GM23338 (cell line): Measurements from ENCODE around the gene FUT3. TPM values are rescaled to one million over a fixed set of nuclear protein-coding genes. Genes with fewer than 3 reads are reported as not detected.

Experiments
- ATAC-seq: fragments of 200-7000 bp; cut with Tn5 transposase; 3 replicates; pipeline ENCODE4 v1.9.1; 2020
- DNase-seq: peaks from one replicate; pipeline ENCODE4 v3.0.0-alpha.2; 2015; ENCODE audit warnings: low spot score
- H2AFZ ChIP-seq: fragments of 200-600 bp; sonication (generic); 2 replicates; pipeline ENCODE4 v1.8.0; 2016; ENCODE audit warnings: antibody characterized with exemption, mild to moderate bottlenecking, moderate library complexity
- H3F3A ChIP-seq: fragments of 200-600 bp; sonication (generic); replicated peaks from 2 replicates; pipeline ENCODE4 v1.8.0; 2017; ENCODE audit warnings: antibody characterized with exemption, mixed run types, low read depth
- H3K27ac ChIP-seq: fragments of 200-600 bp; sonication (generic); 2 replicates; pipeline ENCODE4 v1.6.1; 2016; ENCODE audit warnings: low read depth
- H3K27me3 ChIP-seq: fragments of 200-600 bp; sonication (generic); 2 replicates; pipeline ENCODE4 v1.8.0; 2016; ENCODE audit warnings: mild to moderate bottlenecking, mixed run types, moderate library complexity; ENCODE audit not compliant: insufficient read depth
- H3K36me3 ChIP-seq: fragments of 200-600 bp; sonication (generic); 2 replicates; pipeline ENCODE4 v1.8.0; 2016; ENCODE audit warnings: mild to moderate bottlenecking; ENCODE audit not compliant: insufficient read depth
- H3K4me1 ChIP-seq: fragments of 200-600 bp; sonication (generic); 2 replicates; pipeline ENCODE4 v1.8.0; 2016; ENCODE audit warnings: mild to moderate bottlenecking, moderate library complexity; ENCODE audit not compliant: insufficient read depth
- H3K4me2 ChIP-seq: fragments of 200-600 bp; sonication (generic); 2 replicates; pipeline ENCODE4 v1.7.1; 2017; ENCODE audit warnings: mixed run types
- H3K4me3 ChIP-seq: fragments of 200-600 bp; sonication (generic); 2 replicates; pipeline ENCODE4 v1.6.1; 2016; ENCODE audit warnings: mixed run types
- H3K79me2 ChIP-seq: fragments of 200-600 bp; sonication (generic); replicated peaks from 2 replicates; pipeline ENCODE4 v1.8.0; 2017; ENCODE audit warnings: mild to moderate bottlenecking; ENCODE audit not compliant: insufficient read depth
- H3K9me2 ChIP-seq: fragments of 200-600 bp; sonication (generic); 2 replicates; pipeline ENCODE4 v1.8.0; 2017; ENCODE audit not compliant: insufficient read depth
- H4K20me1 ChIP-seq: fragments of 200-600 bp; sonication (generic); replicated peaks from 2 replicates; pipeline ENCODE4 v1.8.0; 2017; ENCODE audit warnings: mild to moderate bottlenecking; ENCODE audit not compliant: insufficient read depth
- H3K27ac Mint-ChIP-seq: 2 replicates; pipeline ENCODE4 v1.8.0; 2020; ENCODE audit warnings: inconsistent platforms, mild to moderate bottlenecking, moderate library complexity, mixed read lengths
- H3K27me3 Mint-ChIP-seq: 3 replicates; pipeline ENCODE4 v1.8.0; 2022; ENCODE audit warnings: low read depth, mild to moderate bottlenecking, moderate library complexity, mixed read lengths, inconsistent platforms; ENCODE audit not compliant: insufficient read depth, poor library complexity
- H3K36me3 Mint-ChIP-seq: 3 replicates; pipeline ENCODE4 v1.8.0; 2021; ENCODE audit warnings: low read depth, mild to moderate bottlenecking, inconsistent platforms, moderate library complexity, mixed read lengths
- H3K4me1 Mint-ChIP-seq: 3 replicates; pipeline ENCODE4 v1.8.0; 2020; ENCODE audit warnings: mild to moderate bottlenecking, inconsistent platforms, mixed read lengths
- H3K4me3 Mint-ChIP-seq: 3 replicates; pipeline ENCODE4 v1.8.0; 2021; ENCODE audit warnings: moderate library complexity, mild to moderate bottlenecking, inconsistent platforms, mixed read lengths
- H3K9me3 Mint-ChIP-seq: 3 replicates; pipeline ENCODE4 v1.8.0; 2020; ENCODE audit warnings: moderate library complexity, mild to moderate bottlenecking, inconsistent platforms, mixed read lengths
- CREB1 ChIP-seq: fragments of 250-450 bp; sonication (Bioruptor Pico); IDR thresholded peaks from 2 replicates; pipeline ENCODE4 v1.5.0; 2020; ENCODE audit warnings: low read depth, mild to moderate bottlenecking, moderate library complexity
- EZH2 ChIP-seq: fragments of 200-600 bp; sonication (generic); IDR thresholded peaks from one replicate; pipeline ENCODE4 v1.8.0; 2017; ENCODE audit warnings: antibody characterized with exemption, mild to moderate bottlenecking, low read depth; ENCODE audit not compliant: unreplicated experiment
- EZH2phosphoT487 ChIP-seq: fragments of 200-600 bp; sonication (generic); IDR thresholded peaks from one replicate; pipeline ENCODE4 v1.8.1; 2018; ENCODE audit warnings: antibody characterized with exemption; ENCODE audit not compliant: unreplicated experiment
- JUNB ChIP-seq: IDR thresholded peaks from one replicate; pipeline ENCODE4 v1.6.1; 2016; ENCODE audit warnings: antibody characterized with exemption; ENCODE audit not compliant: unreplicated experiment
- NANOG ChIP-seq: IDR thresholded peaks from 2 replicates; pipeline ENCODE4 v1.6.1; 2016; ENCODE audit warnings: antibody characterized with exemption, borderline replicate concordance
- POLR2AphosphoS5 ChIP-seq: IDR thresholded peaks from 2 replicates; pipeline ENCODE4 v1.6.1; 2016; ENCODE audit warnings: antibody characterized with exemption, low read depth
- STAT1 ChIP-seq: IDR thresholded peaks from one replicate; pipeline ENCODE4 v1.6.1; 2016; ENCODE audit warnings: antibody characterized with exemption; ENCODE audit not compliant: unreplicated experiment
- ZNF331 ChIP-seq: fragments of 250-450 bp; sonication (Bioruptor Pico); IDR thresholded peaks from 2 replicates; pipeline ENCODE4 v1.5.0; 2020; ENCODE audit warnings: low read depth, mild to moderate bottlenecking, moderate library complexity
- polyA plus RNA-seq: library from polyadenylated mRNA; unstranded; fragments of >200 nt; fragmentation: Nextera tagmentation; extraction: Ambion mirVana; gene quantifications from 2 replicates; pipeline ENCODE4 v1.2.1, GENCODE V29; 2016
- total RNA-seq: library from RNA; depleted of rRNA; stranded (reverse); fragments of >200 nt; shearing (Covaris generic); gene quantifications from 2 replicates; pipeline ENCODE4 v1.2.3, GENCODE V29; 2014
- TF ChIP-seq, protein P1 (sequence below), 2 experiments: fragments of 200-600 bp in 1 of 2; sonication (generic) in 1 of 2; conservative IDR thresholded peaks; 2 replicates each; pipeline versions ENCODE4 v1.5.1 to v1.6.1; 2016 to 2017; ENCODE audit warnings: antibody characterized with exemption in 2 of 2, low read depth in 2 of 2, mild to moderate bottlenecking in 2 of 2, moderate library complexity in 1 of 2
- TF ChIP-seq, protein P2 (sequence below): fragments of 250-450 bp; sonication (Bioruptor Pico); IDR thresholded peaks from 2 replicates; pipeline ENCODE4 v1.5.0; 2020; ENCODE audit warnings: mild to moderate bottlenecking, moderate library complexity
- TF ChIP-seq, protein P3 (sequence below): IDR thresholded peaks from one replicate; pipeline ENCODE4 v1.6.1; 2018; ENCODE audit warnings: antibody characterized with exemption; ENCODE audit not compliant: unreplicated experiment
- TF ChIP-seq, protein P4 (sequence below): IDR thresholded peaks from 2 replicates; pipeline ENCODE4 v1.6.1; 2016; ENCODE audit warnings: antibody characterized with exemption

The FUT3 gene
- total and polyA plus RNA-seq, 2 experiments from 2014 or later: 0.45 TPM; not detected in 1

DNA sequence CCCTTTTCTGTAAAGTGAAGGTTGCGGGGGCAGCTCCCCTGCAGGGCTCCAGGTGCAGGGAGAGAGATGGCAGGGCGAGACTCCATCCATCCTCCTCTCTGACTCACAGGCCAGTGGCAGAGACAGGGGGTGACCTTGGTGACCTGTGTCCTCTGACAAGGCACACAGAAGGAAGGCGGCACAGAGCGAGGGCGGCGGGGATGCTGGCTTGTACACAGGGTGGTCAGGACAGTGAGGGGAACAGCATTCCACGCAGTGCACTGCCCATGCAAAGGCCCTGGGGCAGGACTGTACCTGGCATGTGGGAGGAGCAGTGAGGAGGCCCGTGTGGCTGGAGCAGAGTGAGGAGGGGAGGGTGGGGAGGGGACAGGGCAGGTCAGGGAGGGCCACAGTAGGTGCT lies 44.6 kb upstream of the FUT3 start:
- TF ChIP-seq JUNB (no peak), ZNF331 (no peak), STAT1 (no peak), EZH2phosphoT487 (no peak), POLR2AphosphoS5 (no peak), NANOG (no peak), EZH2 (no peak), CREB1 (CRISPR knock-in tag) (no peak)
- TF ChIP-seq, protein P1, sequence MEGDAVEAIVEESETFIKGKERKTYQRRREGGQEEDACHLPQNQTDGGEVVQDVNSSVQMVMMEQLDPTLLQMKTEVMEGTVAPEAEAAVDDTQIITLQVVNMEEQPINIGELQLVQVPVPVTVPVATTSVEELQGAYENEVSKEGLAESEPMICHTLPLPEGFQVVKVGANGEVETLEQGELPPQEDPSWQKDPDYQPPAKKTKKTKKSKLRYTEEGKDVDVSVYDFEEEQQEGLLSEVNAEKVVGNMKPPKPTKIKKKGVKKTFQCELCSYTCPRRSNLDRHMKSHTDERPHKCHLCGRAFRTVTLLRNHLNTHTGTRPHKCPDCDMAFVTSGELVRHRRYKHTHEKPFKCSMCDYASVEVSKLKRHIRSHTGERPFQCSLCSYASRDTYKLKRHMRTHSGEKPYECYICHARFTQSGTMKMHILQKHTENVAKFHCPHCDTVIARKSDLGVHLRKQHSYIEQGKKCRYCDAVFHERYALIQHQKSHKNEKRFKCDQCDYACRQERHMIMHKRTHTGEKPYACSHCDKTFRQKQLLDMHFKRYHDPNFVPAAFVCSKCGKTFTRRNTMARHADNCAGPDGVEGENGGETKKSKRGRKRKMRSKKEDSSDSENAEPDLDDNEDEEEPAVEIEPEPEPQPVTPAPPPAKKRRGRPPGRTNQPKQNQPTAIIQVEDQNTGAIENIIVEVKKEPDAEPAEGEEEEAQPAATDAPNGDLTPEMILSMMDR (conservative IDR thresholded peaks at IDR 0.05; ENCODE audit: low read depth in 2 of 2): no peak
- TF ChIP-seq, protein P2, sequence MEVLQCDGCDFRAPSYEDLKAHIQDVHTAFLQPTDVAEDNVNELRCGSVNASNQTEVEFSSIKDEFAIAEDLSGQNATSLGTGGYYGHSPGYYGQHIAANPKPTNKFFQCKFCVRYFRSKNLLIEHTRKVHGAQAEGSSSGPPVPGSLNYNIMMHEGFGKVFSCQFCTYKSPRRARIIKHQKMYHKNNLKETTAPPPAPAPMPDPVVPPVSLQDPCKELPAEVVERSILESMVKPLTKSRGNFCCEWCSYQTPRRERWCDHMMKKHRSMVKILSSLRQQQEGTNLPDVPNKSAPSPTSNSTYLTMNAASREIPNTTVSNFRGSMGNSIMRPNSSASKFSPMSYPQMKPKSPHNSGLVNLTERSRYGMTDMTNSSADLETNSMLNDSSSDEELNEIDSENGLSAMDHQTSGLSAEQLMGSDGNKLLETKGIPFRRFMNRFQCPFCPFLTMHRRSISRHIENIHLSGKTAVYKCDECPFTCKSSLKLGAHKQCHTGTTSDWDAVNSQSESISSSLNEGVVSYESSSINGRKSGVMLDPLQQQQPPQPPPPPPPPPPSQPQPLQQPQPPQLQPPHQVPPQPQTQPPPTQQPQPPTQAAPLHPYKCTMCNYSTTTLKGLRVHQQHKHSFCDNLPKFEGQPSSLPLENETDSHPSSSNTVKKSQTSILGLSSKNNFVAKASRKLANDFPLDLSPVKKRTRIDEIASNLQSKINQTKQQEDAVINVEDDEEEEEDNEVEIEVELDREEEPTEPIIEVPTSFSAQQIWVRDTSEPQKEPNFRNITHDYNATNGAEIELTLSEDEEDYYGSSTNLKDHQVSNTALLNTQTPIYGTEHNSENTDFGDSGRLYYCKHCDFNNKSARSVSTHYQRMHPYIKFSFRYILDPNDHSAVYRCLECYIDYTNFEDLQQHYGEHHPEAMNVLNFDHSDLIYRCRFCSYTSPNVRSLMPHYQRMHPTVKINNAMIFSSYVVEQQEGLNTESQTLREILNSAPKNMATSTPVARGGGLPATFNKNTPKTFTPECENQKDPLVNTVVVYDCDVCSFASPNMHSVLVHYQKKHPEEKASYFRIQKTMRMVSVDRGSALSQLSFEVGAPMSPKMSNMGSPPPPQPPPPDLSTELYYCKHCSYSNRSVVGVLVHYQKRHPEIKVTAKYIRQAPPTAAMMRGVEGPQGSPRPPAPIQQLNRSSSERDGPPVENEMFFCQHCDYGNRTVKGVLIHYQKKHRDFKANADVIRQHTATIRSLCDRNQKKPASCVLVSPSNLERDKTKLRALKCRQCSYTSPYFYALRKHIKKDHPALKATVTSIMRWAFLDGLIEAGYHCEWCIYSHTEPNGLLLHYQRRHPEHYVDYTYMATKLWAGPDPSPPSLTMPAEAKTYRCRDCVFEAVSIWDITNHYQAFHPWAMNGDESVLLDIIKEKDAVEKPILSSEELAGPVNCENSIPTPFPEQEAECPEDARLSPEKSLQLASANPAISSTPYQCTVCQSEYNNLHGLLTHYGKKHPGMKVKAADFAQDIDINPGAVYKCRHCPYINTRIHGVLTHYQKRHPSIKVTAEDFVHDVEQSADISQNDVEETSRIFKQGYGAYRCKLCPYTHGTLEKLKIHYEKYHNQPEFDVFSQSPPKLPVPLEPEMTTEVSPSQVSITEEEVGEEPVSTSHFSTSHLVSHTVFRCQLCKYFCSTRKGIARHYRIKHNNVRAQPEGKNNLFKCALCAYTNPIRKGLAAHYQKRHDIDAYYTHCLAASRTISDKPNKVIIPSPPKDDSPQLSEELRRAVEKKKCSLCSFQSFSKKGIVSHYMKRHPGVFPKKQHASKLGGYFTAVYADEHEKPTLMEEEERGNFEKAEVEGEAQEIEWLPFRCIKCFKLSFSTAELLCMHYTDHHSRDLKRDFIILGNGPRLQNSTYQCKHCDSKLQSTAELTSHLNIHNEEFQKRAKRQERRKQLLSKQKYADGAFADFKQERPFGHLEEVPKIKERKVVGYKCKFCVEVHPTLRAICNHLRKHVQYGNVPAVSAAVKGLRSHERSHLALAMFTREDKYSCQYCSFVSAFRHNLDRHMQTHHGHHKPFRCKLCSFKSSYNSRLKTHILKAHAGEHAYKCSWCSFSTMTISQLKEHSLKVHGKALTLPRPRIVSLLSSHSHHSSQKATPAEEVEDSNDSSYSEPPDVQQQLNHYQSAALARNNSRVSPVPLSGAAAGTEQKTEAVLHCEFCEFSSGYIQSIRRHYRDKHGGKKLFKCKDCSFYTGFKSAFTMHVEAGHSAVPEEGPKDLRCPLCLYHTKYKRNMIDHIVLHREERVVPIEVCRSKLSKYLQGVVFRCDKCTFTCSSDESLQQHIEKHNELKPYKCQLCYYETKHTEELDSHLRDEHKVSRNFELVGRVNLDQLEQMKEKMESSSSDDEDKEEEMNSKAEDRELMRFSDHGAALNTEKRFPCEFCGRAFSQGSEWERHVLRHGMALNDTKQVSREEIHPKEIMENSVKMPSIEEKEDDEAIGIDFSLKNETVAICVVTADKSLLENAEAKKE: no peak
- TF ChIP-seq, protein P3, sequence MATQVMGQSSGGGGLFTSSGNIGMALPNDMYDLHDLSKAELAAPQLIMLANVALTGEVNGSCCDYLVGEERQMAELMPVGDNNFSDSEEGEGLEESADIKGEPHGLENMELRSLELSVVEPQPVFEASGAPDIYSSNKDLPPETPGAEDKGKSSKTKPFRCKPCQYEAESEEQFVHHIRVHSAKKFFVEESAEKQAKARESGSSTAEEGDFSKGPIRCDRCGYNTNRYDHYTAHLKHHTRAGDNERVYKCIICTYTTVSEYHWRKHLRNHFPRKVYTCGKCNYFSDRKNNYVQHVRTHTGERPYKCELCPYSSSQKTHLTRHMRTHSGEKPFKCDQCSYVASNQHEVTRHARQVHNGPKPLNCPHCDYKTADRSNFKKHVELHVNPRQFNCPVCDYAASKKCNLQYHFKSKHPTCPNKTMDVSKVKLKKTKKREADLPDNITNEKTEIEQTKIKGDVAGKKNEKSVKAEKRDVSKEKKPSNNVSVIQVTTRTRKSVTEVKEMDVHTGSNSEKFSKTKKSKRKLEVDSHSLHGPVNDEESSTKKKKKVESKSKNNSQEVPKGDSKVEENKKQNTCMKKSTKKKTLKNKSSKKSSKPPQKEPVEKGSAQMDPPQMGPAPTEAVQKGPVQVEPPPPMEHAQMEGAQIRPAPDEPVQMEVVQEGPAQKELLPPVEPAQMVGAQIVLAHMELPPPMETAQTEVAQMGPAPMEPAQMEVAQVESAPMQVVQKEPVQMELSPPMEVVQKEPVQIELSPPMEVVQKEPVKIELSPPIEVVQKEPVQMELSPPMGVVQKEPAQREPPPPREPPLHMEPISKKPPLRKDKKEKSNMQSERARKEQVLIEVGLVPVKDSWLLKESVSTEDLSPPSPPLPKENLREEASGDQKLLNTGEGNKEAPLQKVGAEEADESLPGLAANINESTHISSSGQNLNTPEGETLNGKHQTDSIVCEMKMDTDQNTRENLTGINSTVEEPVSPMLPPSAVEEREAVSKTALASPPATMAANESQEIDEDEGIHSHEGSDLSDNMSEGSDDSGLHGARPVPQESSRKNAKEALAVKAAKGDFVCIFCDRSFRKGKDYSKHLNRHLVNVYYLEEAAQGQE: no peak
- TF ChIP-seq, protein P4, sequence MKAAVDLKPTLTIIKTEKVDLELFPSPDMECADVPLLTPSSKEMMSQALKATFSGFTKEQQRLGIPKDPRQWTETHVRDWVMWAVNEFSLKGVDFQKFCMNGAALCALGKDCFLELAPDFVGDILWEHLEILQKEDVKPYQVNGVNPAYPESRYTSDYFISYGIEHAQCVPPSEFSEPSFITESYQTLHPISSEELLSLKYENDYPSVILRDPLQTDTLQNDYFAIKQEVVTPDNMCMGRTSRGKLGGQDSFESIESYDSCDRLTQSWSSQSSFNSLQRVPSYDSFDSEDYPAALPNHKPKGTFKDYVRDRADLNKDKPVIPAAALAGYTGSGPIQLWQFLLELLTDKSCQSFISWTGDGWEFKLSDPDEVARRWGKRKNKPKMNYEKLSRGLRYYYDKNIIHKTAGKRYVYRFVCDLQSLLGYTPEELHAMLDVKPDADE: no peak
- Mint-ChIP-seq H3K27ac (no peak overlapping the region), H3K9me3 (no peaks in the 10 kb centered on the region)

More for the DNA sequence above, 44.6 kb upstream of the FUT3 start:
- no peaks in the 10 kb centered on the region for H3K27me3 ChIP-seq
- DNase-seq (no peak), ATAC-seq (no peak)
- H3K9me2 ChIP-seq: no peaks in the 10 kb centered on the region
- no peak overlapping the region for H3K27ac ChIP-seq
- H3K36me3 ChIP-seq: no peaks in the 10 kb centered on the region
- Mint-ChIP-seq H3K36me3 (peaks cover 15% of the 10 kb centered on the region), H3K4me3 (no peak overlapping the region), H3K27me3 (peaks cover 7% of the 10 kb centered on the region), H3K4me1 (no peaks in the 10 kb centered on the region; the same call in 1 of the 3 replicates)
- H3K4me3 ChIP-seq: no peak overlapping the region
- peaks cover 16% of the 10 kb centered on the region for H3K79me2 ChIP-seq
- H4K20me1 ChIP-seq: peaks cover 25% of the 10 kb centered on the region
- H3F3A ChIP-seq: no peaks in the 10 kb centered on the region
- no peak overlapping the region for H2AFZ ChIP-seq
- no peak overlapping the region for H3K4me2 ChIP-seq
- H3K4me1 ChIP-seq: no peaks in the 10 kb centered on the region
